Activated T-cell treated with anti-CD3 and anti-CD28 coated beads for 48 hours (primary cell): ENCODE data around the gene RIPPLY3.
A peak's percentile ranks its signal among the peaks of the same experiment; 100 is the strongest.
"Not testable (repeated sequence)": the region's sequence is repeated elsewhere in the genome, so short reads cannot be mapped to it uniquely, and the experiment has no call there.

Source experiments
- DNase-seq: peaks from one replicate; pipeline ENCODE4 v3.0.0-alpha.2; 2020; ENCODE audit warnings: low read depth

The RIPPLY3 gene

DNA sequence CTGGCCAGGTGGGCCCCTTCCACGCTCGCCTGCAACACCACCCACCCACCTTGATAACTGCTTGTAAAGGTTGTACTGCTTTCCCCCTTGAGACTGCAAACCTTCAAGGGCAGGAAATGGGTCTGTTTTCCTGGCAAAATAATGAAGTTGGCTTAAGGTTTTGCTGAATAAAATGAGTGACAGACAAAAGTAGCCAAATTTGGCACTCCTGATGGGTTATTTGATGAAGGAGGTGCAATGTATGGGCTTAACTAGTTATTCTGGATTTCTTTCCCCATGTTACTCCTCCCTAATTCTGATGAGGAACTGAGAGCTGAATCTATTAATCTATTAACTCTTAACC lies 25.5 kb upstream of the RIPPLY3 start:
- DNase-seq, result no peak

DNA sequence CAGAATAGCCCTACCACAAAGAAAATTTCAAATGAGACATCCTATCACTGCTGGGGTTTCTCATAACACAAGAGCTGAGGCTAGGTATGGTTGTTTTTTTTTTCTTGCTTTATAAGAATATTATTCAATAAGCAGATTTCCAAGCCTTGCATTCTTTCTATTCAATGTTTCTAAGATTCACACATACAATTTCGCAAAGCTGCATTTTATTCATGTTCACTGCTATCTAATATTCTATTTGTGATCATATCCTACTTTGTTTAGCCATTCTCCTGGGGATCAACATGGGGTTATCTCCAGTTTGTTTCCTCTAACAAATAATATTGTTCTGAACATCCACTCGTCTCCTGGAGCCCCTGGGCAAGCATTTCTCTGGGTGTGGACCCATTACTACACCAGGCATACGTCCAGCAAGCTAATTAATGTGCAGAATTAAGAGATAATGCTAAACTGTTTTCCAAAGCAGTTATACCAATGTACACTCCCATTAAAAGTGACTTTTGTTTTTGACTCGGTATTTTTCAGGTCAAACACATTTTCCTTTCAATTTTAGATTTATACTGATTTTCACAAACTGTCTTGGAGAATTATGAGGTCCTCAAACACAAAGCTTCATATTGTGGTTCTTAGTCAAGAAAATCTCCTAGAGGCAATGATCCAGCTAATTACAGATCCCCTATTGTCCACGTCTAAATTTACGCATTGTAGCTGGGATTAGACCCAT lies 24.4 kb upstream of the RIPPLY3 start:
- no peak for DNase-seq

DNA sequence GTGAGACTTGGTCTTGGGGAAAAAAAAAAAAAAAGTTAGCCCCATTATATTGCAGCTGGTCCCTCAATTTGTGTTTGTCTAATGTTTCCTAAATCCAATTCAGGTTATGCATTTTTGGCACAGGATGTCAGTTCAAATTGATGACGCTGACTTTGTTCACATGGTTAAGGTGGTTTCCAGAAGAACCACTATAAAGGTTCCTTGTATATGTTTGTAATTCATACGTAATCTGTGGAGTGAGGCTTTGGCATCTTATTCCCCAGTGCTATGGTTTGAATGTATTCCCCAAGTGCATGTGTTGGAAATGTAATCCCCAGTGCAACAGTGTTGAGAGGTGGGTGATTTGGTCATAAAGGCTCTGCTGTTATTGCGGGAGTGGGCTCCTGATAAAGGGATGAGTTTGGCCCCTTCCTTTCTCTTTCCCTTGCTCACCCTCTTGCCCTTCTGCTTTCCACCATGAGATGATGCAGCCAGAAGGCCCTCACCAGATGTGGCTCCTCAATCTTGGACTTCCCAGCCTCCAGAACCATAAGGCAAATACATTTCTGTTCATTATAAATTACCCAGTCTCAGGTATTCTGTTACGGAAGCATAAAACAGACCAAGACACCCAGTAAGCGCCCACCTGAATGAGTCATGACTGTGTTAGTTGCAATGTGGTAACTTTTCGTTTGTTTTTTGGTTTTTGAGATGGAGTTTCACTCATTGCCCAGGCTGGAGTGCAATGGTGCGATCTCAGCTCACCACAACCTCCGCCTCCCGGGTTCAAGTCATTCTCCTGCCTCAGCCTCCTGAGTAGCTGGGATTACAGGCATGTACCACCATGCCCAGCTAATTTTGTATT lies 20.5 kb upstream of the RIPPLY3 start:
- no peak for DNase-seq

DNA sequence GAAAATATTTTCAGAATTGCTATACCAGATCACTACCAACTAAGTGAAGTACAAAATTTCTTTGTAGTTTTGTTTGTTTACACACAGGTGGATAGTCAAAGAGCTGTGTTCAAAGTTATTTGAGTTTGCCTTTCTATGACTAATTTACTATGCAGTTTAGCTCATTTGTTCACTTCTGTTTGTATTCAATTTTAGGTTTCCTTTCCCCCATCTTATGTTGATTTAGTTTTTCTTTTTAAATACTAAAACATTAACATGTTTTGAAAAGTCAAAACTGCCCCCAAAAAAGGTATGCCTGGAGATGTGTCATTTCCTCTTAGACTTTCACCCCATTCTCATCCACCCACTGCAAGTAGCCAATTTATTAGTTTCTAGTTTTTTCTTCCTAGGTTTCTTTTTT lies 18.7 kb upstream of the RIPPLY3 start:
- no peak for DNase-seq

DNA sequence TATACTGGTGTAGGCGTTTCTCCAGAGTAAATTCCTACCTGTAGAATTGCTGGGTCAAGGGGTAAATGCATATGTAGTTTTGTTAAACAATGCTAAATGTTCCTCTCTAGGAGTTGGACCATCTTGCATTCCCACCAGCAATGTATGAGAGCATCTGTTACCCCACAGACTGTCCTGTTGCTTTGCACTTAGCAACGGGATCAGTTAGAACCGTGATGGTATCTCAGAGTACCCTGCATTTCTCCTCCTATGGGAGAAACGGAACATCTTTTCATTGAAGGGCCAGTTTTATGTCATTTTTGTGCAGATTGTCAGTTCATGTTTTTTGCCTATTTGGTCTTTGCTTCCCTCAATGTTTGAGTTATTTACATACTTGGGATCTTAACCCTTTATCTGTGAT lies 18.0 kb upstream of the RIPPLY3 start:
- no peak for DNase-seq

DNA sequence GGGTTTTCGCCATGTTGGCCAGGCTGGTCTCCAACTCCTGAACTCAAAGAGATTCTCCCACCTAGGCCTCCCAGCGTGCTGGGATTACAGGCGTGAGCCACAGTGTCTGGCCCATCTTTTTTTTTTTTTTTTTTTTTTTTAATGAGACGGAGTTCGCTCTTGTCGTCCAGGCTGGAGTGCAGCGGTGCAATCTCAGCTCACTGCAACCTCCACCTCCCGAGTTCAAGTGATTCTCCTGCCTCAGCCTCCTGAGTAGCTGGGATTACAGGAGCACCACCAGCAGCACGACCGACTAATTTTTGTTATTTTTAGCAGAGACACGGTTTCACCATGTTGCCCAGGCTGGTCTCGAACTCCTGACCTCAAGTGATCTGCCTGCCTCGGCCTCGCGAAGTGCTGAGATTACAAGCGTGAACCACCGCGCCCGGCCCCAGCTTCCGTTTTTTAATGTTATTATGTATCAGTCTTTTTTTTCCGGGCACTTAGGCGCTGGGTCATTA lies 17.3 kb upstream of the RIPPLY3 start:
- not testable (repeated sequence) for DNase-seq

DNA sequence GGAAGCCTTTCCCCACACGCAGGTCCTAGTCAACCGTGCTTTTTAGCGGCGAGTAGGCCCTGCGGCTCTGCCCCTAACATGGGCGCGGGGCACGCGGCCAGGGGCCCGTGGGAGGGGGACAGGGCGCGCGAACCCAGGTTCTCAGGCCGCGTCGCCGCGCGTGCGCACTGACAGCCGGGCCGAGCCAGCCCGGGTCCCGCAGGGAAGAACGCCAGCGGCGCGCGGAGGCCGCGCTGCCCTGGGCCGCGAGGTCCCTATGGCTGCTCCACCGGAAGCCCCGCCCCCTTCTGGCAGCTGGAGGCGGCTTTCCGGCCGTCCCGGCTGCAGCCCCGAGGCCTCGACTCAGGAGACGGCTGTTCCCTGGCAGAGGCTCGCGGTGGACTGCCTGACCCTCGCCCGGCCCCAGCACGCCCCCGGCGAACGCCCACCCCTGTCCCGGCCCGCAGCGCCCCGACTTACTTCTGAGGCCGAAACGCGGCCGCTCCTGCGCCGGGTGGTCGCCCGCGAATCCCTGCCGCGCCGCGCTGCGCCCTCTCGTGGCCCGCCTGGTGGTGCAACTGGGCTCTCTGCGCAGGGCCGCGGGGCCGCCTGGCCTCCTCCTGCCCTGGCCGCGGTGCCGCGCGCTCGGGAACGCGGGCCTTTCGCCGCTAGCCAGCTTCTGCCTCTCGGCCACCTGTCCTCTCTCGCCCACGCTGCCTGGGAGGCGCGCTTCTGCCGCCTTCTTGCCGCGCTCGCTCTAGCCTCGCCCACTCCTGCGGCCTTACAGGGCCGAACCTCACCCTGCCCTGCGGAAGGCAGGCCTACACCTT lies 16.6 kb upstream of the RIPPLY3 start:
- DNase-seq, result peak; percentile 91

DNA sequence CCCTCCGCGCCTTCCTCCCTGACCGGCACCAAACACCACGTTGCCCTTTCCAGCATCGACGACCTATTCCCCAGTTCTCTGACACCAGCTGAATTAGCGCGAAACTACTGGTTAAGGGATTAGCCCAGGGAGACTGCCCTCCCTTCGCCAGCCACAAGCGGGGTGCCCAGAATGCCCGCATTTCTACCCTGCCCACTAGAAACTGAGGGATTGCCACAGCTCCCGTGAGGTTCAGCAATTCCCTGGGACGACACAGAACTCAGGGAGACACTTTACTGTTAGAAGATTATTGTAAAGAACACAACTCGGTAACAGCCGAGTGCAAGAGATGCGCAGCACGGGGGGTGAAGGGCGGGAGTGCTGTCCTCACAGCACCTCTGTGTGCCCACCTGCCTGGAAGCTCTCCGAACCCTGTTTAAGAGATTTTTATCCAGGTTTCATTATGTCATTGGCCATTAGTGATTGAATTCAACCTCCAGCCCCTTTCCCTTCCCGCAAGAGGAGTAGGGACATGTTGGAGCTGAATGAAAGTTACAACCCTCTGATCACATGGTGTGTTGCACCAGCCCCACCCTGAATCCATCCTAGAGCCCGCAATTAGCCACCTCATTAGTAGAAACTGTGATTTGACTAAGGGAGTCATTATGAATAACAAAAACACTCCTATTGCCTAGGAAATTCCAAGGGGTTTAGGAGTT lies 15.8 kb upstream of the RIPPLY3 start:
- DNase-seq, result no peak

DNA sequence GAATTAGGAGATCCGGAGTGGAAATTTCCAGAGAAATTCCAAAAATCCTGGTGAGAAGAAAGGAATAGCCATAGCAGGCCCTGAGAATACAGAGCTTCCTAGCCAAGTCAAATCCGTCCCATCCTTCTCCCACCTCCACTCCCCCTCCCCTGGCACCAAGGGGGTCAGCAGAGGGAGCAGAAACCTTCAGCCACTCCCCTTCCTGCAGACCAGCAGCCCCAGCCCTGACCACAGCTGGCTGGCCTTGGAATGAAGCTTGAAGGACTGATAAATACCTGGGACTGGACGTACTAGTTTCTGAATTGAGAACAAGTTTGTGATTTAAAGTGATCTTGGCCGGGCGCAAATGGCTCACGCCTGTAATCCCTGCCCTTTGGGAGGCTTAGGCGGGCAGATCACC lies 13.8 kb upstream of the RIPPLY3 start:
- DNase-seq, result no peak

DNA sequence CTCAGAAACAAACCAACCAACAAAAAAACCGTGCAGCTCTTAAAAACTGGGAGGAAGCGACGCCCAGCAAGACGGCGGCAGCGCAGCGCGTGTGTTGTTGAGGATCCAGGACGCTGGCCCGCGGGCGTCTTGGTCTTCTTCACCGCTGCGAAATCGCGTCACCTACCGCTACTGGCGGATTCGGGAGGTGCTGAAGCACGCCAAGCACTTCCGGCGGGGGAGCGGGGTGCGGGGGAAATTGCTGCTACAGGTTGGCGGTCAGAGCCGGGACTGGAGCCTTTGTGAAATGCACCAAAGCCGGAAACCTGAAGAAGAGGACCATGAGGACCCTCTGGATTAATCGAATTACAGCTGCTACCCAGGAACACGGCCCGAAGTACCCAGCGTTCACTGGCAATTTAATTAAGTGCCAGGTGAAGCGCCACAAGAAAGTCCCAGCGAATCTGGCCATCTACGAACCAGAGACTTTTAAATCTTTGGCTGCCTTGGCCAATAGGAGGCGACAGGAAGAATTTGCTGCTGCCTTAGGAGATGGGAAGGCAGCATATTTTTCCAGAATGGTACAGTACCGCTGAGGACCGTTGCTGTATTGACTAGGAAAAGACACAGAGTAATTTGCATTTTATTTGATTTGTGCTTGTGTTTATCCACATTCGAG lies 11.9 kb upstream of the RIPPLY3 start:
- no peak for DNase-seq

DNA sequence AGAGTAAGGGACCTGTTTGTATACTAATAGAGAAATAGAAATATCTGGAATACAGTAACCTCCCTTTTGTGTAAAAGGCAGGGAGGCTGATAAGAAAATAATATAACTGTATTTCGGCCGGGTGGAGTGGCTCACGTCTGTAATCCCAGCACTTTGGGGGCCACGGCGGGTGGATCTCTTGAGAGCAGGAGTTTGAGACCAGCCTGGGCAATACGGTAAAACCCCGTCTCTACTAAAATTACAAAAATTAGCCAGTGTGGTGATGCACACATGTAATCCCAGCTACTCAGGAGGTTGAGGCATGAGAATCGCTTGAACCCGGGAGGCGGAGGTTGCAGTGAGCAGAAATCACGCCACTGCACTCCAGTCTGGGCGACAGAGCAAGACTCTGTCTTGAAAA lies 11.2 kb upstream of the RIPPLY3 start:
- not testable (repeated sequence) for DNase-seq

DNA sequence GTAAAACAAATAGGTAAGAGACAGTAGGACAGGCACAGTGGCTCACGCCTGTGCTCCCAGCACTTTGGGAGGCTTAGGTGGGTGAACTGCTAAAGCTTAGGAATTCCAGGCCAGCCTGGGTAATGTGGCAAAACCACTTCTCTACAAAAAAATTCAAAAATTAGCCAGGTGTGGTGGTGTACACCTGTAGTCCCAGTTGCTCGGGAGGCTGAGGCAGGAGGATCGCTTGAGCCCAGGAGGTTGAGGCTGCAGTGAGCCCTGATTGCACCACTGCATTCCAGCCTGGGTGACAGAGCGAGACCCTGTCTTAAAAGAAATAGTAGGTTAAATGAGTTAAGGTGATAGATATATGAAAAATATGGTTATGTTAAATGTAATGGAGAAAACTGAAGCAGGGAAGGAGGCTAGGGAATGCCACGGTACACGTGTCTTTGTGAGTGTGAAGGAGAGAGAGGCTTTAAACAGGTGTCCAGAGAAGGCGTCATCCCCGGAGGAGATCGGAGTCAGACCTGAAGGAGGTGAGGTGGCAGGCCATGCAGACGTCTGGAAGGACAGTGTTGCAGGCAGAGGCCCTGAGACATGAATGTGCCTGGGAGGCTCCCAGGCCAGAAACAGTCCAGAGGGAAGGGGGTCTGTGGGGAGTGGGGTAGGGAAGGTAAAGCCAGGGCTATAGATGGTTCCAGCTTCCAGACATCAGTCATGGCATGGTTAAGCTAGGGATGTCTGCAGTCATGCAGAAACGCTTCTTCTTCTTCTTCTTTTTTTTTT lies 7.2 kb upstream of the RIPPLY3 start:
- no peak for DNase-seq

DNA sequence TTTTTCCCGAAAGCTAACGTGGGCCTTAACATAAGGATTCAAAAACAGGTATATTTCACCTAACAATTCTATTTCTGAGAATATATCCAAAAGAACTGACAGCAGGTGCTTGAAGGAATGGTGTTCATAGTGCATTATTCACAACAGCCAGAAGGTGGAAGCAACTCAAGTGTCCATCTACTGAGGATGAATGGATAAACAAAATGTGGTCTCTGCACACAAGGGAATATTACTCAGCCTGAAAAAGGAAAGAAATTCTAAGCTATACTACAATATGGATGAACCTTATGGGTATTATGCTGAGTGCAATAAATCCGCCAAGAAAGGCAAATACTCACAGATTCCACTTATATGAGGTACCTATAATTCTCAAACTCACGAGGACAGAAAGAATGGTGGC lies 6.1 kb upstream of the RIPPLY3 start:
- DNase-seq, result no peak

DNA sequence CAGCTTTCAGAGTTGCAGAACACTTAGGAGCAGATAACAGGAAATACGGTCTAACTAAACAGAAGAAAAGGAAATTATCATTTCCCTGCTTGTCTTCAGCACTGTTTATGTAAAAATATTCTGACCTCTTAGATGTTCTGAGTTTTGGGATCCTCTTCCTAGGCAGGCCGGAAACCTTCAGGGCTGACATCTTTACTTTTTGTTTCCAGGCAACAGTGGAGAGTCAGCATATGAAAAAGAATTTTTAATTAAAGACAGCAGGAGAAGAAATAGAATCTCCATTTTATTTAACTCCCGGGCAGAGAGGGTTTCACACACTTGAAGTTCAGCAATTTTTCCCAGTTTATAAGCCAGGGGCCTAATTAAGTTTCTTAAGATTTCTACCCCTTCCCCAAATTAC lies 5.1 kb upstream of the RIPPLY3 start:
- no peak for DNase-seq

DNA sequence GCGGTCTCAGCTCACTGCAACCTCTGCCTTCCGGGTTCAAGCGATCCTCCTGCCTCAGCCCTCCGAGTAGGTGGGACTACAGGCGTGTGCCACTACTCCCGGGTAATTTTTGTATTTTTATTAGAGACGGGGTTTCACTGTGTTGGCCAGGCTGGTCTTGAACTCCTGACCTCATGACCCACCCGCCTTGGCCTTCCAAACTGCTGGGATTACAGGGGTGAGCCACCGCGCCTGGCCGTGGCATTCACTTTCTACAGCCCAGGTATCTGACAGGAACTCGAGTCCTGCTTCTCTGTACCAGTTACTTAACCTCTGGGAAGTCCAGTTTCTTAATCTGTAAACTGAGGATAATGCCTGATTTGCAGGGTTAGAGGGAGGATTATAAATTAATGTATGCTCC lies 3.7 kb upstream of the RIPPLY3 start:
- not testable (repeated sequence) for DNase-seq

DNA sequence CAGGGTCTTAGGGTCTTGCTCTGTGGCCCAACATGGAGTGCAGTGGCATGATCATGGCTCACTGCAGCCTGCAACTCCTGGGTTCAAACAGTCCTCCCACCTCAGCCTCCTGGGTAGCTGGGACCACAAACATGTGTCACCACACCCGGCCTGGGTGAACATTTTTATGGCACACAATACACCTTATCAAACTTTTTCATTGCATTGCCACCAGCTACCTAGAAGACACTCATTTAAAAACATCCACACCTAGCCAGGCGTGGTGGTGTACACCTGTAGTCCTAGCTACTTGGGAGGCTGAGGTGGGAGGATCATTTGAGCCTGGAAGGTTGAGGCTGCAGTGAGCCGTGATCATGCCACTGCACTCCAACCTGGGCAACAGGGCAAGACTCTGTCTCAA lies 2.6 kb upstream of the RIPPLY3 start:
- DNase-seq, result not testable (repeated sequence)

DNA sequence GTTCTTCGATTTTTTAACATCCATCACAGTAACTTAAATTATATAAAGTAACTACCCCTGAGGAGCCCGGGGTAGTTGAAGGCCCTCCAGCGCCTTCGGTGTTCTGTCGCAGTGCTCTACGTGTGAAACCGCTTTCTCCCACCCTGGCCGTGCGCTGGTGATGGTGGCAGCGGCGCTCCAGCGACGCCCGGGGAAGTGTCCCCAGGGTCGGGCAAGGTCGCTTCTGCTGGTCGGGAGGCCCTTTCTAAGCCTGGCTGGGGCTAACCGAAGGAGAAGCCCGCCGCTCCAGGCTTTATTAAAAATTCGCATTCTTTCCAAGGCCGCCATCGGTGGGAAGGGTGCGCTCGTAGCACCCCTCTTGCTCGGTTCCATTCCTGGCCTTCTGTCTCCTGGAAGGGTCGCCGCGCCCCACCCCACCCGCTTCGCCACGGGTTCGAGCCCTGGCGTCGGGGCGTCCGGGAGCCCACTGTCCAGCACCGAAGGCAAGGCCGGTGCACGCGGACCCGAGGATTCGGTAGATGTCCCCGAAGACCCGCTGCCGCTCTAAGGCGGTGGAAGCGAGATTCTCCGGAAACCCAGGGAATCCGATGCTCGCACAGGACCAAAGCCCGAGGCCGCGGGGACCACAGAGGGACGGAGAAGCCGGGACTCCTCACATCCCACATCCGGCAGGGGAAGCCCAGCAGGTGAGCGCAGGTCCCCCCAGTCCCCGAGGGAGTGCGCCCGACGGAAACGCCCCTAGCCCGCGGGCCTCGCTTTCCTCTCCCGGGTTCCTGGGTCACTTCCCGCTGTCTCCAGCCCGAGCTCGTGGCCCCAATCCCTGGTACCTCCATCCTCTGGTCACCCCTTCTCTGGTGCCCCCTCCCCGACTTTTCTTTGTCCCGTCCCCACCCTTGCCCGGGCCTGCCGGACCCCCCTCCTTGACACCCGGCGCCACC lies 685 bp upstream of the RIPPLY3 start:
- no peak for DNase-seq

DNA sequence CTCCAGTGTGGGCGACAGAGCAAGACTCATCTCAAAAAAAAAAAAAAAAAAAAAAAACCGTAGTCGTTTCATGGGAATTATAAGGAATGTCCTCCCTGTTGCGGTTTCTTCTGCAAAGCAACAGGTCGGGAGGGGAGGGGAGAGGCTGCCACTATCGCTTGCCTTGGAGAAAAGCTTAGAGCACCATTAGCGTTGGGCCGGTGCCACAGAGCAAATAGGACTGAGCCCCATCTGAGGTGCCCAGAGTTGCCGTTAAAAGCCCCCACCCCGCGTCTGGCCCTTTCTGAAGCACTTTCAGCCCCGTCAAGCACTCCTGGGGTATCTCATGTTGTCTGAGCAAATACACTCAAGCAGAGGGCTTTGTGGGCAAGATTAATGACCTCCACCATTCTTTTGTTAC lies 2.2 kb downstream of the RIPPLY3 start:
- no peak for DNase-seq

DNA sequence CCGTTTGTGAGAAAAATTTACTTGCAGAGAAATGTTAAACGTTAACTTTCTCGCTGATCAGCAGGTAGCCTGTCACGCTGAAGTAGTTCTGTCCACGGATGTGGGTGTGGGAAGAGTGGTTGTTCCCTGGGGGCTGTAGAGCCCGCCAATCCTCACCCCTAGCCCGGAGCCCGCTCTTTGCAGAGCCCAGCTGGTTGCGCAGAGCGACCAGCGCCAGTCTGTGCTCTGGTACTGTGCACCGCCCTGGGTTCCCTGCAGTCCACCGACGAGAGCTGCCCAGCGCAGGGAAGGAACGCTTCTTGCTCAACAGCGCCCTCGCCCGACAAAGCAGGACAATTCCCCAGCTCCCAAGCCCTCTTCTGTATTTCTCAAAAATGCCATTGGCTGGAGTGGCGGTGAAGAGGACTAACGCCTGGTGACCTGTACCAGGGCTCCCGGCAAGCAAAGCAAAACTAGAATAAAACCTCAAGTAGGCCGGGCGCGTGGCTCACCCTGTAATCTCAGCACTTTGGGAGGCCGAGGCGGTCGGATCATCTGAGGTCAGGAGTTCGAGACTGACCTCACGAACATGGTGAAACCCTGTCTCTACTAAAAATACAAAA lies 3.3 kb downstream of the RIPPLY3 start:
- DNase-seq, result peak; percentile 74
